ENCODE data around the gene GRN. TPM values are rescaled to one million over a fixed set of nuclear protein-coding genes. Genes with fewer than 3 reads are reported as not detected.

The GRN gene
- total RNA-seq, 4 donors from 2014 or later, result 159 to 223 (median 188) TPM

- Histone ChIP-seq H3K4me1 (peaks cover 0 to 24% (median 14%) of the 10 kb centered on the region in 4 donors), H3K27ac (no peak overlapping the region)
- WGBS, 2 donors, result 4 to 5% methylated on average over 26 of the region's 26 CpGs
Measured at GRCh38 chr17:44384823-44385286, 39.8 kb downstream of the GRN start.

GRCh38 chr17:44385287-44386181, 40.4 kb downstream of the GRN start:
- Histone ChIP-seq H3K9me3 (no peaks in the 10 kb centered on the region), H3K27ac (peak overlapping the region in 1 of 4 donors; percentile 59), H3K27me3 (peaks cover 0 to 16% of the 10 kb centered on the region in 2 donors), H3K36me3 (peaks cover 0 to 8% (median 0%) of the 10 kb centered on the region in 3 donors), H3K4me3 (peak overlapping the region; percentile 24 to 59 (median 51)), H3K4me1 (peaks cover 0 to 24% (median 14%) of the 10 kb centered on the region in 4 donors)
- WGBS, 2 donors, result 4 to 5% methylated on average over 57 to 62 of the region's 68 CpGs
- peak; percentile 56 to 62 for DNase-seq (ENCODE audit: low spot score in 2 of 2)
- TF ChIP-seq EP300 (IDR thresholded peaks at IDR 0.05) (no peak), POLR2A (IDR thresholded peaks at IDR 0.05) (peak in 1 of 2 donors; percentile 51), CTCF (IDR thresholded peaks at IDR 0.05) (peak in 1 of 5 experiments; percentile 27)

More at GRCh38 chr17:44384823-44385286, 39.8 kb downstream of the GRN start:
- H3K27me3 ChIP-seq, result peaks cover 0 to 16% of the 10 kb centered on the region in 2 donors
- peak overlapping the region; percentile 24 to 59 (median 51) for H3K4me3 ChIP-seq
- H3K9me3 ChIP-seq, result no peaks in the 10 kb centered on the region
- H3K36me3 ChIP-seq, result peaks cover 0 to 7% (median 0%) of the 10 kb centered on the region in 3 donors
- no peak for DNase-seq (ENCODE audit: low spot score in 2 of 2)
- TF ChIP-seq EP300 (IDR thresholded peaks at IDR 0.05), result no peak
- TF ChIP-seq POLR2A (IDR thresholded peaks at IDR 0.05), result no peak
- no peak for TF ChIP-seq CTCF (IDR thresholded peaks at IDR 0.05)

- H3K9me3 ChIP-seq, result no peaks in the 10 kb centered on the region
- peaks cover 0 to 8% (median 0%) of the 10 kb centered on the region in 3 donors for H3K36me3 ChIP-seq
- H3K4me3 ChIP-seq, result peak overlapping the region in 2 of 4 donors; percentile 24 to 59
- no peak for TF ChIP-seq POLR2A (IDR thresholded peaks at IDR 0.05)
- no peak for TF ChIP-seq CTCF (IDR thresholded peaks at IDR 0.05)
- H3K27me3 ChIP-seq, result peaks cover 0 to 16% of the 10 kb centered on the region in 2 donors
- WGBS, 2 donors, result 38 to 39% methylated on average over 10 of the region's 10 CpGs
- DNase-seq (ENCODE audit: low spot score in 2 of 2), result no peak
- H3K4me1 ChIP-seq, result peaks cover 0 to 24% (median 14%) of the 10 kb centered on the region in 4 donors
- H3K27ac ChIP-seq, result no peak overlapping the region
Measured at GRCh38 chr17:44386182-44386525, 41.1 kb downstream of the GRN start.

- H3K27me3 ChIP-seq, result peaks cover 0 to 16% of the 10 kb centered on the region in 2 donors
- no peak overlapping the region for H3K4me3 ChIP-seq
- TF ChIP-seq POLR2A (IDR thresholded peaks at IDR 0.05), result no peak
- TF ChIP-seq CTCF (IDR thresholded peaks at IDR 0.05), result no peak
- TF ChIP-seq EP300 (IDR thresholded peaks at IDR 0.05), result no peak
- WGBS, 2 donors, result 66 to 84% methylated on average over 2 of the region's 2 CpGs
- DNase-seq (ENCODE audit: low spot score in 2 of 2), result no peak
- H3K36me3 ChIP-seq, result peaks cover 0 to 8% (median 0%) of the 10 kb centered on the region in 3 donors
- H3K27ac ChIP-seq, result no peak overlapping the region
- peaks cover 0 to 24% (median 14%) of the 10 kb centered on the region in 4 donors for H3K4me1 ChIP-seq
- H3K9me3 ChIP-seq, result no peaks in the 10 kb centered on the region
Measured at GRCh38 chr17:44387804-44388203, 42.7 kb downstream of the GRN start.

- Histone ChIP-seq H3K9me3 (no peaks in the 10 kb centered on the region), H3K27ac (no peak within 1 kb of the TSS), H3K36me3 (peaks cover 0 to 8% (median 0%) of the 10 kb centered on the region in 3 donors), H3K27me3 (peaks cover 0 to 16% of the 10 kb centered on the region in 2 donors), H3K4me1 (peaks cover 0 to 23% (median 14%) of the 10 kb centered on the region in 4 donors), H3K4me3 (no peak within 1 kb of the TSS)
- DNase-seq (ENCODE audit: low spot score in 2 of 2), result no peak
- WGBS, 2 donors, result 30 to 31% methylated on average over 1 of the region's 1 CpG
- TF ChIP-seq POLR2A (IDR thresholded peaks at IDR 0.05) (no peak), CTCF (IDR thresholded peaks at IDR 0.05) (no peak), EP300 (IDR thresholded peaks at IDR 0.05) (no peak)
Measured at GRCh38 chr17:44389281-44389680, 44.2 kb downstream of the GRN start, which contains the start of gene ITGA2B. Gene ITGA2B, minus strand, starts transcription at chr17:44389649. Its CDS starts 176 bp downstream, at chr17:44389473.
